ENCODE data around the gene PIK3R2.

DNA sequence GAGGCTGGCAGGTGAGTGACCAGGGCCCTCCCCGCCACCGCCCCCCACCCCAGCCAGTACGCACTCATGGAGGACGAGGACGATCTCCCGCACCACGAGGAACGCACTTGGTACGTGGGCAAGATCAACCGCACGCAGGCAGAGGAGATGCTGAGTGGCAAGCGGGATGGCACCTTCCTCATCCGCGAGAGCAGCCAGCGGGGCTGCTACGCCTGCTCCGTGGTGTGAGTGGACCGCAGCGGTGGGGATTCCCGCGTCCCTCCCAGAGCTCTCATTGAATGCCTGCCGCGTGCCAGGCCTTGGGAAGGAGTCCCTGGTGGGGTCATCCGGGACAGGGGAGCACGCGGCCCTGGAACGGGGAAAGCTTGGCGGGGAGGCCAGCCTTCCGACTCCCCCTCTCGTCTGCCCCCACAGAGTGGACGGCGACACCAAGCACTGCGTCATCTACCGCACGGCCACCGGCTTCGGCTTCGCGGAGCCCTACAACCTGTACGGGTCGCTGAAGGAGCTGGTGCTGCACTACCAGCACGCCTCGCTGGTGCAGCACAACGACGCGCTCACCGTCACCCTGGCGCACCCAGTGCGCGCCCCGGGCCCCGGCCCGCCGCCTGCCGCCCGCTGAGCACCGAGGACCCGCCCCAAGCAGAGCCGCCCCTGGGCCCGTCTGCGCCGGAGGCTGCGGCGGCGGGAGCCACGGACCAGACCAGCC is 15.9 kb downstream of the PIK3R2 start:
- TF ChIP-seq, protein P1, sequence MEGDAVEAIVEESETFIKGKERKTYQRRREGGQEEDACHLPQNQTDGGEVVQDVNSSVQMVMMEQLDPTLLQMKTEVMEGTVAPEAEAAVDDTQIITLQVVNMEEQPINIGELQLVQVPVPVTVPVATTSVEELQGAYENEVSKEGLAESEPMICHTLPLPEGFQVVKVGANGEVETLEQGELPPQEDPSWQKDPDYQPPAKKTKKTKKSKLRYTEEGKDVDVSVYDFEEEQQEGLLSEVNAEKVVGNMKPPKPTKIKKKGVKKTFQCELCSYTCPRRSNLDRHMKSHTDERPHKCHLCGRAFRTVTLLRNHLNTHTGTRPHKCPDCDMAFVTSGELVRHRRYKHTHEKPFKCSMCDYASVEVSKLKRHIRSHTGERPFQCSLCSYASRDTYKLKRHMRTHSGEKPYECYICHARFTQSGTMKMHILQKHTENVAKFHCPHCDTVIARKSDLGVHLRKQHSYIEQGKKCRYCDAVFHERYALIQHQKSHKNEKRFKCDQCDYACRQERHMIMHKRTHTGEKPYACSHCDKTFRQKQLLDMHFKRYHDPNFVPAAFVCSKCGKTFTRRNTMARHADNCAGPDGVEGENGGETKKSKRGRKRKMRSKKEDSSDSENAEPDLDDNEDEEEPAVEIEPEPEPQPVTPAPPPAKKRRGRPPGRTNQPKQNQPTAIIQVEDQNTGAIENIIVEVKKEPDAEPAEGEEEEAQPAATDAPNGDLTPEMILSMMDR (conservative IDR thresholded peaks at IDR 0.05; ENCODE audit: low read depth, low read length), result no peak
- no peak for TF ChIP-seq EZH2 (IDR thresholded peaks at IDR 0.05; ENCODE audit: borderline replicate concordance, low read depth, low read length, poor library complexity, severe bottlenecking)

Measured in A673 (cell line).